ENCODE data around the gene CDK19. TPM values are rescaled to one million over a fixed set of nuclear protein-coding genes. Genes with fewer than 3 reads are reported as not detected.

Gene CDK19
- total RNA-seq, 1 experiment from 2014 or later = 18.1 TPM

GRCh38 chr6:110672122-110672521 is 143.1 kb downstream of the CDK19 start:
- no peak overlapping the region for H3K4me2 ChIP-seq (ENCODE audit: low read depth, low read length, poor library complexity, severe bottlenecking)

GRCh38 chr6:110671447-110671846 is 143.8 kb downstream of the CDK19 start:
- Histone ChIP-seq H3K9me2 (replicated peaks; ENCODE audit: insufficient read depth, low read length) (no peaks in the 10 kb centered on the region), H3K4me3 (ENCODE audit: low read length) (no peak overlapping the region), H3K36me3 (ENCODE audit: insufficient read depth, low read length) (no peaks in the 10 kb centered on the region), H3K27ac (ENCODE audit: low read length) (no peak overlapping the region), H3K4me2 (ENCODE audit: low read depth, low read length, poor library complexity, severe bottlenecking) (no peak overlapping the region), H4K20me1 (ENCODE audit: insufficient read depth, low read depth, low read length) (peaks cover 5% of the 10 kb centered on the region; the same call in 1 of the 2 replicates), H3K27me3 (ENCODE audit: low read length) (no peaks in the 10 kb centered on the region), H3K79me2 (ENCODE audit: low read length) (no peaks in the 10 kb centered on the region), H3K9ac (ENCODE audit: low read length) (no peak overlapping the region), H3K9me3 (ENCODE audit: low read length) (no peaks in the 10 kb centered on the region), H3K4me1 (ENCODE audit: low read length) (no peaks in the 10 kb centered on the region), H2AFZ (ENCODE audit: low read length) (no peak overlapping the region)
- no peak for DNase-seq

More at GRCh38 chr6:110672122-110672521, 143.1 kb downstream of the CDK19 start:
- no peaks in the 10 kb centered on the region for H3K9me2 ChIP-seq (replicated peaks; ENCODE audit: insufficient read depth, low read length)
- H3K36me3 ChIP-seq (ENCODE audit: insufficient read depth, low read length) = no peaks in the 10 kb centered on the region
- no peak for DNase-seq
- no peaks in the 10 kb centered on the region for H3K79me2 ChIP-seq (ENCODE audit: low read length)
- H3K9ac ChIP-seq (ENCODE audit: low read length) = no peak overlapping the region
- no peak overlapping the region for H2AFZ ChIP-seq (ENCODE audit: low read length)
- H3K9me3 ChIP-seq (ENCODE audit: low read length) = no peaks in the 10 kb centered on the region
- no peaks in the 10 kb centered on the region for H3K4me1 ChIP-seq (ENCODE audit: low read length)
- H3K27ac ChIP-seq (ENCODE audit: low read length) = no peak overlapping the region
- no peak overlapping the region for H3K4me3 ChIP-seq (ENCODE audit: low read length)
- H3K27me3 ChIP-seq (ENCODE audit: low read length) = no peaks in the 10 kb centered on the region
- H4K20me1 ChIP-seq (ENCODE audit: insufficient read depth, low read depth, low read length) = peaks cover 5% of the 10 kb centered on the region; the same call in 1 of the 2 replicates

GRCh38 chr6:110665600-110665999 is 149.7 kb downstream of the CDK19 start:
- Histone ChIP-seq H3K4me3 (ENCODE audit: low read length) (no peak overlapping the region), H3K79me2 (ENCODE audit: low read length) (no peaks in the 10 kb centered on the region), H3K4me1 (ENCODE audit: low read length) (no peaks in the 10 kb centered on the region; the same call in 1 of the 2 replicates), H3K27ac (ENCODE audit: low read length) (no peak overlapping the region), H3K9me3 (ENCODE audit: low read length) (no peaks in the 10 kb centered on the region), H4K20me1 (ENCODE audit: insufficient read depth, low read depth, low read length) (no peaks in the 10 kb centered on the region), H3K9ac (ENCODE audit: low read length) (no peak overlapping the region), H3K27me3 (ENCODE audit: low read length) (no peaks in the 10 kb centered on the region), H2AFZ (ENCODE audit: low read length) (no peak overlapping the region), H3K36me3 (ENCODE audit: insufficient read depth, low read length) (no peaks in the 10 kb centered on the region), H3K4me2 (ENCODE audit: low read depth, low read length, poor library complexity, severe bottlenecking) (no peak overlapping the region), H3K9me2 (replicated peaks; ENCODE audit: insufficient read depth, low read length) (no peaks in the 10 kb centered on the region)
- DNase-seq = no peak

DNA sequence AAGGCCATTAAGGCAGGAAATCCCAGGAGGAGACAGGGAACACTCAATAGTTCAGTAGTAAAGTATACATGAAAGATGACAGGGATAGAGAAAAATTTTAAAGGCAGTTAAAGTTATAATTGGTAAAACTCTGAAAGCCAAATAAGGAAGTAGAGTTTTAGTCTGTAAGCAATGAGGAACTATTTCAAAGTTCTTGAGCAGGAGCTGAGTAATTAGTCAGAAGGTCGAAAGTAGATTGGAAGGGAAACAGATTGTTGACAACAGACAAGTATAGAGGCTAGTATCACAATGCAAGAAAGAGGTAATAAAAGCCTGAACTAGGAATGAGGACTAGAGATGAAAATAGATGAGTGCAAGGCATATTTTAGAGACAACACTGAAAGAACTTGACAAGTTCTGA is 150.3 kb downstream of the CDK19 start:
- Histone ChIP-seq H3K4me3 (ENCODE audit: low read length) (no peak overlapping the region), H3K27me3 (ENCODE audit: low read length) (no peaks in the 10 kb centered on the region), H3K36me3 (ENCODE audit: insufficient read depth, low read length) (no peaks in the 10 kb centered on the region), H3K9ac (ENCODE audit: low read length) (no peak overlapping the region), H3K4me2 (ENCODE audit: low read depth, low read length, poor library complexity, severe bottlenecking) (no peak overlapping the region), H3K27ac (ENCODE audit: low read length) (no peak overlapping the region), H3K9me3 (ENCODE audit: low read length) (no peaks in the 10 kb centered on the region), H3K79me2 (ENCODE audit: low read length) (no peaks in the 10 kb centered on the region), H4K20me1 (ENCODE audit: insufficient read depth, low read depth, low read length) (no peaks in the 10 kb centered on the region), H2AFZ (ENCODE audit: low read length) (no peak overlapping the region), H3K4me1 (ENCODE audit: low read length) (no peaks in the 10 kb centered on the region; the same call in 1 of the 2 replicates), H3K9me2 (replicated peaks; ENCODE audit: insufficient read depth, low read length) (no peaks in the 10 kb centered on the region)
- DNase-seq = no peak

GRCh38 chr6:110662490-110663211 is 152.6 kb downstream of the CDK19 start:
- H3K4me2 ChIP-seq (ENCODE audit: low read depth, low read length, poor library complexity, severe bottlenecking) = no peak overlapping the region
- DNase-seq = no peak

GRCh38 chr6:110661414-110661813 is 153.9 kb downstream of the CDK19 start:
- H3K4me3 ChIP-seq (ENCODE audit: low read length) = no peak overlapping the region
- no peaks in the 10 kb centered on the region for H3K36me3 ChIP-seq (ENCODE audit: insufficient read depth, low read length)
- no peak for DNase-seq
- no peak overlapping the region for H3K9ac ChIP-seq (ENCODE audit: low read length)
- H3K4me2 ChIP-seq (ENCODE audit: low read depth, low read length, poor library complexity, severe bottlenecking) = no peak overlapping the region
- H4K20me1 ChIP-seq (ENCODE audit: insufficient read depth, low read depth, low read length) = no peaks in the 10 kb centered on the region
- H3K27me3 ChIP-seq (ENCODE audit: low read length) = no peaks in the 10 kb centered on the region
- no peaks in the 10 kb centered on the region for H3K79me2 ChIP-seq (ENCODE audit: low read length)
- no peak overlapping the region for H3K27ac ChIP-seq (ENCODE audit: low read length)
- no peaks in the 10 kb centered on the region for H3K9me3 ChIP-seq (ENCODE audit: low read length)
- no peak overlapping the region for H2AFZ ChIP-seq (ENCODE audit: low read length)
- no peaks in the 10 kb centered on the region; the same call in 1 of the 2 replicates for H3K4me1 ChIP-seq (ENCODE audit: low read length)
- H3K9me2 ChIP-seq (replicated peaks; ENCODE audit: insufficient read depth, low read length) = no peaks in the 10 kb centered on the region

More at GRCh38 chr6:110662490-110663211, 152.6 kb downstream of the CDK19 start:
- Histone ChIP-seq H3K9me3 (ENCODE audit: low read length) (no peaks in the 10 kb centered on the region), H3K9ac (ENCODE audit: low read length) (no peak overlapping the region), H3K27me3 (ENCODE audit: low read length) (no peaks in the 10 kb centered on the region), H3K36me3 (ENCODE audit: insufficient read depth, low read length) (no peaks in the 10 kb centered on the region), H2AFZ (ENCODE audit: low read length) (no peak overlapping the region), H3K79me2 (ENCODE audit: low read length) (no peaks in the 10 kb centered on the region), H3K4me3 (ENCODE audit: low read length) (no peak overlapping the region), H3K27ac (ENCODE audit: low read length) (no peak overlapping the region), H4K20me1 (ENCODE audit: insufficient read depth, low read depth, low read length) (no peaks in the 10 kb centered on the region), H3K9me2 (replicated peaks; ENCODE audit: insufficient read depth, low read length) (no peaks in the 10 kb centered on the region), H3K4me1 (ENCODE audit: low read length) (no peaks in the 10 kb centered on the region; the same call in 1 of the 2 replicates)

GRCh38 chr6:110660066-110660655 is 155.1 kb downstream of the CDK19 start:
- no peak for DNase-seq
- no peaks in the 10 kb centered on the region for H3K36me3 ChIP-seq (ENCODE audit: insufficient read depth, low read length)
- no peaks in the 10 kb centered on the region for H3K79me2 ChIP-seq (ENCODE audit: low read length)

GRCh38 chr6:110658631-110659211 is 156.5 kb downstream of the CDK19 start:
- H3K27me3 ChIP-seq (ENCODE audit: low read length) = no peaks in the 10 kb centered on the region
- H3K9me3 ChIP-seq (ENCODE audit: low read length) = no peaks in the 10 kb centered on the region
- no peak overlapping the region for H3K9ac ChIP-seq (ENCODE audit: low read length)
- DNase-seq = no peak
- H3K36me3 ChIP-seq (ENCODE audit: insufficient read depth, low read length) = no peaks in the 10 kb centered on the region
- H3K79me2 ChIP-seq (ENCODE audit: low read length) = no peaks in the 10 kb centered on the region
- no peaks in the 10 kb centered on the region for H3K4me1 ChIP-seq (ENCODE audit: low read length)
- no peaks in the 10 kb centered on the region for H4K20me1 ChIP-seq (ENCODE audit: insufficient read depth, low read depth, low read length)
- H2AFZ ChIP-seq (ENCODE audit: low read length) = no peak overlapping the region
- no peak overlapping the region for H3K4me2 ChIP-seq (ENCODE audit: low read depth, low read length, poor library complexity, severe bottlenecking)
- no peak overlapping the region for H3K4me3 ChIP-seq (ENCODE audit: low read length)
- H3K9me2 ChIP-seq (replicated peaks; ENCODE audit: insufficient read depth, low read length) = no peaks in the 10 kb centered on the region
- no peak overlapping the region for H3K27ac ChIP-seq (ENCODE audit: low read length)

More at GRCh38 chr6:110660066-110660655, 155.1 kb downstream of the CDK19 start:
- Histone ChIP-seq H2AFZ (ENCODE audit: low read length) (no peak overlapping the region), H3K9ac (ENCODE audit: low read length) (no peak overlapping the region), H3K9me3 (ENCODE audit: low read length) (no peaks in the 10 kb centered on the region), H3K27ac (ENCODE audit: low read length) (no peak overlapping the region), H3K4me2 (ENCODE audit: low read depth, low read length, poor library complexity, severe bottlenecking) (no peak overlapping the region), H3K4me1 (ENCODE audit: low read length) (no peaks in the 10 kb centered on the region; the same call in 1 of the 2 replicates), H3K27me3 (ENCODE audit: low read length) (no peaks in the 10 kb centered on the region), H3K9me2 (replicated peaks; ENCODE audit: insufficient read depth, low read length) (no peaks in the 10 kb centered on the region), H4K20me1 (ENCODE audit: insufficient read depth, low read depth, low read length) (no peaks in the 10 kb centered on the region), H3K4me3 (ENCODE audit: low read length) (no peak overlapping the region)
